ENCODE measurements around the gene SDS.
"Not testable (repeated sequence)": the region's sequence is repeated elsewhere in the genome, so short reads cannot be mapped to it uniquely, and the experiment has no call there.

SDS gene

DNA sequence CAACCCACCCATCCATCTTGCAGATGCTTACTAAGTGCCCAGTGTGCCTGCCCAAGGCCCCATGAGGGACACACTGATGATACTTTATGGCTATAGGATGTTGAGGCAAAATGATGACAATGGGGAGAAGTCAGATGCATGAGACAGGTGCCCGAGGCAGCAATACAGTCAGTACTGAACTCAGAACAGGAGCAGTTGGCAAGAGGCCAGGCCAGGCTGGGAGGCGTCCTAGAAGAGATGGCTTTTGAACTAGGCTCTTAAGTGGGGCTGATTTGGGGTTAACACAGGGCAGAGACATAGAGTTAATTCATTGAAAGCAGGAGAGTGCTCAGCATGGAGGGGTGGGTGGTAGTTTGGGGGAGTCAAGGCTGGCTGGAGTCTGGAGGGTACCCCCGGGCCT is 29.7 kb downstream of the SDS start:
- DNase-seq, result no peak

- no peak for DNase-seq
Measured at GRCh38 chr12:113373440-113373839, 30.2 kb downstream of the SDS start.

- no peak for DNase-seq
Measured at GRCh38 chr12:113372371-113372770, 31.3 kb downstream of the SDS start.

GRCh38 chr12:113371808-113372207 is 31.9 kb downstream of the SDS start:
- no peak for DNase-seq

- DNase-seq, result no peak
Measured at GRCh38 chr12:113370923-113371682, 32.6 kb downstream of the SDS start.

DNA sequence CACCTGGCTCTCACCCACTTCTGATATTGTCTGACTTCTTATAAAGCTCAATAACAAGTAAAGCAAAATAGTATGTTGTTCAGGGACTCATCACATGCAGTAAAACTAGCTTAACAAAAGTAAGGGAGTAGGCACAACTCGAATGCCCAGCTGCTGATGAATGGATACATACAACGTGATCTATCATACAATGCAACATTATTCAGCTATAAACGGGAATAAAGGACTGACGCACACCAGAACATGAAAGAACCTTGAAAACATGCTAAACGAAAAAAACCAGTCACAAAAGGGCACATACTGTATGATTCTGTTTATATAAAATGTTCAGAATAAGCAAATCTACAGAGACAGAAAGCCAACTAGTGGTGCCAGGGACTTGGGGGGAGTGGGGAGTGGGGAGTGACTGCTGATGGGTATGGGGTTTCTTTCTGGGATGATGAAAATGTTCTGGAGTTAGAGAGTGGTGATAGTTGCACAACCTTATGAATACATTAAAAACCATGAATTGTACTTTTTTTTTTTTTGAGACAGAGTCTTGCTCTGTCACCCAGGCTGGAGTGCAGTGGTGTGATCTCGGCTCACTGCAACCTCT is 34.2 kb downstream of the SDS start:
- DNase-seq, result no peak

DNA sequence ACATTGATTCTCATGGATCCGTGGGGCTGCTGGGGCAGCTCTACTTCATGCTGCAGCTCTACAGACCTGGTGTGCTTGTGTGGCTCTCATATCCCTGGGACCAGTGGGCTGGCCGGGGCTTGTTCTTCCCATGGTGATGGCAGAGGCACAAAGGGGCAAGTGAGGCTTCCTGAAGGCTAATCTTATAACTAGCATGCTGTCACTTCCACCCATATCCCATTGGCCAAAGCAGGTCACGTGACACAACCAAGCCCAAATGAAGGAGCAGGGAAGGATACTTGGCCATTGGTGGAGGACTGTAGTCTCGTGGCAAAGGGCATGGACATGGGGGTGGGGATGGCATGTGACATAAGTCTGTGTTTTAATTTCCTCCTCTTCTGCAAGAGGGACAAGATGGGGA is 35.4 kb downstream of the SDS start:
- no peak for DNase-seq

GRCh38 chr12:113366827-113367226 is 36.9 kb downstream of the SDS start:
- DNase-seq, result no peak

- no peak for DNase-seq
Measured at GRCh38 chr12:113365639-113366395, 37.9 kb downstream of the SDS start.

DNA sequence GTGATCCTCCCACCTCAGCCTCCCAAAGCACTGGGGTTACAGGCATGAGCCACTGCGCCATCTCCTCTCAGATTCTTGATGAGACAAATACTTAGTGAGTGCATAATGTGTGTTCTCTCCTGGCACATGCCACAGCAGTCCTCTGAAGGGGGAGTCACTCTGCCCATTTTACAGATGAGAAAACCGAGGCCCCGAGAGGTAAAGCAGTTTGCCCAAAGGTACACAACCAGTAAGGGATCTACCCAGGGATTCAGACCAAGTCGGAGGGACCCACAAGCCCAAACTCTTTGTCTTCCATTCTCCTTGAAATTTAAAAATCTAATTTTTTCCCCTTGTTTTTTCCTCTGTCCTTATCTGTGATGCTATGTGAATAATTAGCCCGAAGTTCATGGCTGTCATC is 39.0 kb downstream of the SDS start:
- no peak for DNase-seq

GRCh38 chr12:113361574-113362370 is 41.9 kb downstream of the SDS start:
- no peak for DNase-seq

- DNase-seq, result no peak
Measured at GRCh38 chr12:113359939-113360748, 43.5 kb downstream of the SDS start.

DNA sequence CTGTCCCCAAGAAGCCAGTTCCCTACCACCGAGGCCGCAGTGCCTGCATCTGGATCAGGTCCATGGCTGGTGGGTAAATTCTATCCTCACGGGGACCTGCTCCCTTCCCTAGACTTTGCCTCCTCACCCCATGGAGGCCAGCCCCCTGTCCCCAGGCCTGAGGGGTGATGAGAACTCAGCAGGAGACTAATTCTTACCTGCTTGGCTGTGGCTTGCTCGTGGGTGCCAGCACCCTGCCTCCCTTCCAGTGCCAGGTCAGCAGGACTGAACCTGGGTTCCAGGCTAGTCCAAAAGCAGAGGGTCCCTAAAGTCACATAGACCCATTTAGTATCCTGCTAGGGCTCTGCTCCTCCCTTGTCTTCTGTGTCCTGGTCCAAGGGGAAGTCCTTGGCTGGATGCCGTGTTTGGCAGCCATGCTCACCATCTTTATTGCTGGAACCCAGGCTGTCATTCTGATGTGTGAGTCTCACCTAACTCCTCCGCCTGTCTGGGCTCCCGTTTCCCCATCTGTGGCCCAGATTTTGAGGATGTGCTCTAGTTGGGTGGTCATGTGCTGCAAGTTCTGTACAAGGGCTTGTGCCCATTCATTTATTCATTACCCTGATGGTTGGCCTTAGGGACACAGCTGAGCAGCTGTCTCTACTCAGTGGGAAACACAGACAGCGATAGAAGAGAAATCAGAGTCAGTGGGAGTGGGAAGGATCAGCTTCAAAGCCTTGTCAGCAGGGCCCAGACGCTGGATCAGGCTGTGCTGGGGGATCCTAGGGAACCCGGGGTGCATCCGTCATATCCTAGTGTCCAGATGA is 44.4 kb downstream of the SDS start:
- DNase-seq, result no peak

GRCh38 chr12:113358381-113359132 is 45.1 kb downstream of the SDS start, which contains the start of gene PLBD2:
PLBD2 (plus strand) TSS chr12:113358587; CDS start chr12:113358601, 14 bp downstream.
- peak; percentile 95 for DNase-seq

DNA sequence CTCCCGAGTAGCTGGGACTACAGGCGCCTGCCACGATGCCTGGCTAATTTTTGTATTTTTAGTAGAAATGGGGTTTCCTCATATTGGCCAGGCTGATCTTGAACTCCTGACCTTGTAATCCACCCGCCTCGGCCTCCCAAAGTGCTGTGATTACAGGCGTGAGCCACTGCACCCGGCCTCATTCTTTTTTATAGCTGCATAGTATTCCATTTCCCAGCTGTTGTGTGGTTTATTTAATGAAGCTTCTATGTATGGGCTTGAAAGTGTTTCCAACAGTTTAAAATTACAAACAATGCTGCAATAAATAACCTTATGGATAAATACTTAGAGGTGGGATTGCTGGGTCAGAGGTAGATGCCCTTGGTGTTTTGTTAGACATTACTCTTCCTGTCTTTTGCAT is 49.5 kb downstream of the SDS start:
- not testable (repeated sequence) for DNase-seq

DNA sequence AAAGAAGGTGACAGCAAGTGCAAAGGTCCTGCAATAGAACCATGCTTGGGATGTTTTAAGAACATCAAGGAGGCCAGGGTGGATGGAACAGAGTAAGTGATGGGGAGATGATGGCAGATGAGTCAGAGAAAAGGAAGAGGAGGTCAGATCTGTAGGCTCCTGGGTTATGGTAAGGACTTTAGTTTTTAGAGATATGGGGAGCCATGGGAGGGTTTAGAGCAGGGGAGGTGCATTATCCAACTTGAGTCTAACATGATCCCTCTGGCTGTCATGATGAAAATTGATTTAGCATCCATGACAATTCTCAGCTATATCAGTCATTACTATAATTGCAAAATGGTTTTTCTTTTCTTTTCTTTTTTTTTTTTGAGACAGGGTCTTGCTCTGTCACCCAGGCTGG is 52.6 kb downstream of the SDS start:
- no peak for DNase-seq

DNA sequence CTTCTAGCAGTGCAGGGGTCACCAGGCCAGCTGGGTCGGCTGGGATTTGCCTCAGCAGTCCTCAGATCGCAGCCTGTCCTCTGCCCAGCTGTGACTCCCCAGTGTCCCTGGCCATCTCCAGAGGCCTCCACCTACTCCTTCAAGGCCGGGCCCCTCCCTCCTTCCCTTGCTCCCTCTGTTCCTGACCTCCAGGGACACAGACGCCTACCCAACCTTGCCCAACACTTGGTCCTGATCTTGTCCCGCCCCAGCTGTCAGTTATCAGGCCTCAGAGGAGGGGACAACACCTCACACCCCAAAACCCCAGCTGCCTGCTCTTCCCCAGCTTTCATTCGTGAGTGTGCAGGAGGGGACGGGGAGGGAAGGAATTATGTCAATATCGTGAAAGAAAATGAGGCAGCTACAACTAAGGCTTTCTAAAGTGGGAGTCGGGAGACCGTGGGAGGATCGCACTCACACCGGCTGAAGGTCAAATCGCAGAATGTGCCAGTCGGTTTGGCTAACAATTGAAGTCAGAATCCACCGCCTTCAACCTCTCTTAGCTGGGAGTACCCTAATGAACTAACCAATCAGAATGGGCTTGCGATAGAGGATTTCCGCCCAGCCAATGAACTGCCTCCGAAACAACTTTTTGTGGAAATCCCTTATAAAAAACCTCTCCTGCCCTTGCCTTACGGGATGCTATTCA is 54.7 kb downstream of the SDS start:
- DNase-seq, result no peak

GRCh38 chr12:113347892-113348291 is 55.8 kb downstream of the SDS start:
- no peak for DNase-seq

- DNase-seq, result no peak
Measured at GRCh38 chr12:113347107-113347506, 56.6 kb downstream of the SDS start.

DNA sequence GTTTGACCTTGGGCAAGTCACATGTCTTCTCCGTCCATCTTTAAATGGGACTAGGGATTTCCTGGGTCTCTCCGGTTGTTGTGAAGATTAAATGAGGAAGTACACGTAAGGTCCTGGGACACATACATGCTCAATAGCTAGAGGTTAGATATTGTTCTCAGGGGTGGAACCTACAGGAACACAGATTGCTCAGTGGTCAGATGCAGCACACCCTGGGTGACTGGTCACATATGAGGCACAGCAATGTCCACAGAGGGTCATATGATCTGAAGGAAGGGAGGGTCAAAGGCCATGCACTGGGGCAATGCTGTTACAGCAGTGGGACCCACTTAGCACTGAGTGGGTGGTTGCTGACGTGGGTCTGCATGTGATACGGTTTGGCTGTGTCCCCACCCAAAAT is 57.3 kb downstream of the SDS start:
- no peak for DNase-seq

Data from stimulated activated CD4-positive, alpha-beta T cell treated with anti-CD3 and anti-CD28 coated beads, Interleukin-12 subunit alpha, Interleukin-12 subunit beta, amount 100 ng/mL, for 4 hours (primary cell).